Dendritic cell treated with granulocyte-macrophage colony-stimulating factor and Interleukin-4, amounts not matched to agents 40 ng/mL and 50 ng/mL, for 4 days (primary cell): ENCODE data around the gene AEBP1.

Experiments
- H3K27ac Mint-ChIP-seq: one replicate; pipeline ENCODE4 v1.8.0; 2022; ENCODE audit warnings: mild to moderate bottlenecking, mixed read lengths
- H3K27me3 Mint-ChIP-seq: one replicate; pipeline ENCODE4 v1.8.0; 2022; ENCODE audit warnings: mild to moderate bottlenecking, mixed read lengths
- H3K36me3 Mint-ChIP-seq: one replicate; pipeline ENCODE4 v1.8.0; 2022; ENCODE audit warnings: low read depth, mixed read lengths
- H3K4me1 Mint-ChIP-seq: one replicate; pipeline ENCODE4 v1.8.0; 2022; ENCODE audit warnings: low read depth, mixed read lengths
- H3K4me3 Mint-ChIP-seq: one replicate; pipeline ENCODE4 v1.8.0; 2022; ENCODE audit warnings: mild to moderate bottlenecking, moderate library complexity, mixed read lengths
- H3K9me3 Mint-ChIP-seq: one replicate; pipeline ENCODE4 v1.8.0; 2022; ENCODE audit warnings: mixed read lengths
- intact Hi-C: fragments of 100-400 bp; cut with micrococcal nuclease; formaldehyde crosslinking; loops from one replicate; pipeline ENCODE4 v1.15.0; 2022

The AEBP1 gene

DNA sequence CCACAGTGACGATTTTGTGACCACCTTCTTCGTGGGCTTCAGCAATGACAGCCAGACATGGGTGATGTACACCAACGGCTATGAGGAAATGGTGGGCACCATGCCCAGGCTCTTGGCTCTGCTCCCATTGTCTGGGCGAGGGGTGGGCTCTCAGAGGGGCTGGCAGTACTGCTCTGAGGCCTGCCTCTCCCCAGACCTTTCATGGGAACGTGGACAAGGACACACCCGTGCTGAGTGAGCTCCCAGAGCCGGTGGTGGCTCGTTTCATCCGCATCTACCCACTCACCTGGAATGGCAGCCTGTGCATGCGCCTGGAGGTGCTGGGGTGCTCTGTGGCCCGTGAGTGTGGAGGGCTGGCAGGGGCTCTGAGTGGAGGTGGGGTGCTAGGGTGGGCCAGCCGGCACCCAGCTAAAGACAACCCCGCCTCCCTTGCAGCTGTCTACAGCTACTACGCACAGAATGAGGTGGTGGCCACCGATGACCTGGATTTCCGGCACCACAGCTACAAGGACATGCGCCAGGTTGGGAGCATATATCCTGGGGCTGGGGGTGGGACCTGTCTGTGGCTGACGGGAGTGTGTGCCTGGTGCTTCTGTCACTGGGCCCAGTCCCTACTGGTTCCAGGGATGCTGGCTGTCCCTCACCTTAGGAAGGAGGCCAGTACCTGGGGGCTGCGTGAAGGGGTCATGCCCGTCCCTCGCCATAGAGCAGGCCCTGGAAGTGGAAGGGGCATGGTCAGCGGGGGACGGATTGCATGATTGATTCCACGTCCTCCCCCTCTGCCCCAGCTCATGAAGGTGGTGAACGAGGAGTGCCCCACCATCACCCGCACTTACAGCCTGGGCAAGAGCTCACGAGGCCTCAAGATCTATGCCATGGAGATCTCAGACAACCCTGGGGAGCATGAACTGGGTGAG lies 6.8 kb downstream of the AEBP1 start:
- H3K36me3 Mint-ChIP-seq = peaks cover 24% of the 10 kb centered on the region
- intact Hi-C loops = no loop called here
- no peak overlapping the region for H3K27ac Mint-ChIP-seq
- no peaks in the 10 kb centered on the region for H3K9me3 Mint-ChIP-seq
- H3K4me1 Mint-ChIP-seq = peaks cover under 1% of the 10 kb centered on the region
- peaks cover 4% of the 10 kb centered on the region for H3K27me3 Mint-ChIP-seq
- no peak overlapping the region for H3K4me3 Mint-ChIP-seq

DNA sequence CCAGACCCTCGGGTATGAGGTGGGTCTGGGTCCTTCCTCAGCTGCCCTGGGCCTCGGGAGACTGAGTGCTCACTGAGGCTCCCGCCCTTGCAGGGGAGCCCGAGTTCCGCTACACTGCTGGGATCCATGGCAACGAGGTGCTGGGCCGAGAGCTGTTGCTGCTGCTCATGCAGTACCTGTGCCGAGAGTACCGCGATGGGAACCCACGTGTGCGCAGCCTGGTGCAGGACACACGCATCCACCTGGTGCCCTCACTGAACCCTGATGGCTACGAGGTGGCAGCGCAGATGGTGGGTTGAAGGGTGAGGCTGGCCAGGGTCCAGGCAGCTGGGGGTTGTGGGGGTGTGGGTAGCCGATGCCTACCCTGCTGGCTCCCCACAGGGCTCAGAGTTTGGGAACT lies 7.6 kb downstream of the AEBP1 start:
- H3K27ac Mint-ChIP-seq = no peak overlapping the region
- no peak overlapping the region for H3K4me3 Mint-ChIP-seq
- peaks cover 32% of the 10 kb centered on the region for H3K36me3 Mint-ChIP-seq
- H3K4me1 Mint-ChIP-seq = no peaks in the 10 kb centered on the region
- no peaks in the 10 kb centered on the region for H3K27me3 Mint-ChIP-seq
- no peaks in the 10 kb centered on the region for H3K9me3 Mint-ChIP-seq
- intact Hi-C loops = no loop called here

DNA sequence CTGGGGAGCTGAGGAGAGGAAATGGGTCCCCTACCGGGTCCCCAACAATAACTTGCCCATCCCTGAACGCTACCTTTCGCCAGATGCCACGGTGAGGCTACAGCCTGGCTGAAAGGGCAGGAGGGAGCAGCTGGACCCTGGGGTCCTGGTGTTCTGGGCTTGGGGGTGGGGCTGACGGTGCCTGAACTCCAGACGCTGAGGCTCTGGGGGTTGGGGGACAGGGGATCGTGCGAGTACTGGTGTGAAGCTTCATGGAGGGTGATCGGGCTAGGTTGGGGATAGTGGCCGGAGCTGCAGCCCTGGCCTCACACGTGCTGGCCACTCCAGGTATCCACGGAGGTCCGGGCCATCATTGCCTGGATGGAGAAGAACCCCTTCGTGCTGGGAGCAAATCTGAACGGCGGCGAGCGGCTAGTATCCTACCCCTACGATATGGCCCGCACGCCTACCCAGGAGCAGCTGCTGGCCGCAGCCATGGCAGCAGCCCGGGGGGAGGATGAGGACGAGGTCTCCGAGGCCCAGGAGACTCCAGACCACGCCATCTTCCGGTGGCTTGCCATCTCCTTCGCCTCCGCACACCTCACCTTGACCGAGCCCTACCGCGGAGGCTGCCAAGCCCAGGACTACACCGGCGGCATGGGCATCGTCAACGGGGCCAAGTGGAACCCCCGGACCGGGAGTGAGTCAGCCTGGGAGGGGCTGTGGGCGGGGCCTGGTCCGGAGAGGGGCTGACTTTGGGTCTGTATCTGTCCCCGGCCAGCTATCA lies 8.3 kb downstream of the AEBP1 start:
- H3K4me3 Mint-ChIP-seq = no peak overlapping the region
- no peaks in the 10 kb centered on the region for H3K9me3 Mint-ChIP-seq
- no peaks in the 10 kb centered on the region for H3K27me3 Mint-ChIP-seq
- H3K27ac Mint-ChIP-seq = no peak overlapping the region
- peaks cover 38% of the 10 kb centered on the region for H3K36me3 Mint-ChIP-seq
- H3K4me1 Mint-ChIP-seq = no peaks in the 10 kb centered on the region
- intact Hi-C loops = no loop called here

DNA sequence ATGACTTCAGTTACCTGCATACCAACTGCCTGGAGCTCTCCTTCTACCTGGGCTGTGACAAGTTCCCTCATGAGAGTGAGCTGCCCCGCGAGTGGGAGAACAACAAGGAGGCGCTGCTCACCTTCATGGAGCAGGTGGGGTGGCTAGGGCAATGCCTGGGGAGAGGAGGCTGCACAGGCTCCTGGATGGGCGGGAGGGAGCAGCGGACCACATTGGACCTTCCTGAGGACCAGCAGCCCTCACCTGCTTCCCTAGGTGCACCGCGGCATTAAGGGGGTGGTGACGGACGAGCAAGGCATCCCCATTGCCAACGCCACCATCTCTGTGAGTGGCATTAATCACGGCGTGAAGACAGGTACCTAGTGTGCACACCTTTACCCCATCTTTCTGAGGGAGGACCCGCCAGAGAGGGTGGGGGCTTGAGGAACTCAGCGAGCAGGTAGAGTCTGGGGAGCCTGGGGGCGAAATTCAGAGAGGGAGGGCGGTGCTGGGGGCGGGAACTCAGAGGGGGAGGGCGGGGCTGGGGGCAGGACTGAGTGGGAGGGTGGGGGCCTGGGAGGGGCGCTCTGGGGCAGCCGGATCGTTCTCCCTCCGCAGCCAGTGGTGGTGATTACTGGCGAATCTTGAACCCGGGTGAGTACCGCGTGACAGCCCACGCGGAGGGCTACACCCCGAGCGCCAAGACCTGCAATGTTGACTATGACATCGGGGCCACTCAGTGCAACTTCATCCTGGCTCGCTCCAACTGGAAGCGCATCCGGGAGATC lies 9.0 kb downstream of the AEBP1 start:
- H3K9me3 Mint-ChIP-seq = no peaks in the 10 kb centered on the region
- intact Hi-C loops = no loop called here
- no peaks in the 10 kb centered on the region for H3K4me1 Mint-ChIP-seq
- H3K27ac Mint-ChIP-seq = no peak overlapping the region
- H3K4me3 Mint-ChIP-seq = no peak overlapping the region
- H3K36me3 Mint-ChIP-seq = peaks cover 46% of the 10 kb centered on the region
- H3K27me3 Mint-ChIP-seq = no peaks in the 10 kb centered on the region

DNA sequence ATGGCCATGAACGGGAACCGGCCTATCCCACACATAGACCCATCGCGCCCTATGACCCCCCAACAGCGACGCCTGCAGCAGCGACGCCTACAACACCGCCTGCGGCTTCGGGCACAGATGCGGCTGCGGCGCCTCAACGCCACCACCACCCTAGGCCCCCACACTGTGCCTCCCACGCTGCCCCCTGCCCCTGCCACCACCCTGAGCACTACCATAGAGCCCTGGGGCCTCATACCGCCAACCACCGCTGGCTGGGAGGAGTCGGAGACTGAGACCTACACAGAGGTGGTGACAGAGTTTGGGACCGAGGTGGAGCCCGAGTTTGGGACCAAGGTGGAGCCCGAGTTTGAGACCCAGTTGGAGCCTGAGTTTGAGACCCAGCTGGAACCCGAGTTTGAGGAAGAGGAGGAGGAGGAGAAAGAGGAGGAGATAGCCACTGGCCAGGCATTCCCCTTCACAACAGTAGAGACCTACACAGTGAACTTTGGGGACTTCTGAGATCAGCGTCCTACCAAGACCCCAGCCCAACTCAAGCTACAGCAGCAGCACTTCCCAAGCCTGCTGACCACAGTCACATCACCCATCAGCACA lies 9.7 kb downstream of the AEBP1 start:
- Mint-ChIP-seq H3K36me3 (peaks cover 53% of the 10 kb centered on the region), H3K4me3 (no peak overlapping the region), H3K4me1 (no peaks in the 10 kb centered on the region), H3K27me3 (no peaks in the 10 kb centered on the region), H3K27ac (no peak overlapping the region), H3K9me3 (no peaks in the 10 kb centered on the region)
- intact Hi-C loops = no loop called here

DNA sequence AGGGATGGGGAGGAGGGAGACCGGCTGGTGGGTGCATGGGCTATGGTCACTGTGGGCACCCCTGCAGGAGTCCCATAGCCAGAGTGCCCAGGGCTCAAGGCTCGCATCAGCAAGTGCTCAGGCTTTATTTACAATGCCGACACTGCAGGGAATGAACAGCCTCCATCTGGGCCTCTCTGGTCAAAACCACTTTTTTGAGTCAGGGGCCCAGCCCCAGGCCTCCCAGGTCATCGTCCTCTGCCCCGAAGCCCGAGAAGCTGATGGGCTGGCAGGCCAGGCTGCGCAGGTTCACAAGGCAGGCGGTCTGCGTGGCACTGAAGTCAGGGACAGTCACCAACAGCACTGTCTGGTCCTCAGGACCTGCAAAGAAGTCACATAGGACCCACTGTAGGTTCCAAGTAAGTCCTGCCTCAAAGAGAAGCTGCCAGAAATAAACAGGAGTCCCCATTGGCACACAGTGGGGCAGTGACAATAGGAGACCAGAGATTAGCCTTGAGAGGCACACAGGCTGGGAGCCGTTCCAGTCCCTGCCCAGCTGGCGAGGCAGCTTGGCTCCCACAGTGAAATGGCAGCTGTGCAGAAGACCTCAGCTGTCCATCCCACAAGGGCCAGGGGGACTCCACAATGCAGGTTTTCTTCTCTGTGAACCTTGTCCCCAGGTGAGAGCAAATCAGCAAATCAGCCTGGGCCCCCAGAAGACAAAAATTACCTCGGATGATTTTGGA lies 10.6 kb downstream of the AEBP1 start:
- Mint-ChIP-seq H3K36me3 (peaks cover 62% of the 10 kb centered on the region), H3K4me1 (peaks cover 4% of the 10 kb centered on the region), H3K27ac (no peak overlapping the region), H3K9me3 (no peaks in the 10 kb centered on the region), H3K27me3 (no peaks in the 10 kb centered on the region), H3K4me3 (no peak overlapping the region)
- intact Hi-C loops = no loop called here

DNA sequence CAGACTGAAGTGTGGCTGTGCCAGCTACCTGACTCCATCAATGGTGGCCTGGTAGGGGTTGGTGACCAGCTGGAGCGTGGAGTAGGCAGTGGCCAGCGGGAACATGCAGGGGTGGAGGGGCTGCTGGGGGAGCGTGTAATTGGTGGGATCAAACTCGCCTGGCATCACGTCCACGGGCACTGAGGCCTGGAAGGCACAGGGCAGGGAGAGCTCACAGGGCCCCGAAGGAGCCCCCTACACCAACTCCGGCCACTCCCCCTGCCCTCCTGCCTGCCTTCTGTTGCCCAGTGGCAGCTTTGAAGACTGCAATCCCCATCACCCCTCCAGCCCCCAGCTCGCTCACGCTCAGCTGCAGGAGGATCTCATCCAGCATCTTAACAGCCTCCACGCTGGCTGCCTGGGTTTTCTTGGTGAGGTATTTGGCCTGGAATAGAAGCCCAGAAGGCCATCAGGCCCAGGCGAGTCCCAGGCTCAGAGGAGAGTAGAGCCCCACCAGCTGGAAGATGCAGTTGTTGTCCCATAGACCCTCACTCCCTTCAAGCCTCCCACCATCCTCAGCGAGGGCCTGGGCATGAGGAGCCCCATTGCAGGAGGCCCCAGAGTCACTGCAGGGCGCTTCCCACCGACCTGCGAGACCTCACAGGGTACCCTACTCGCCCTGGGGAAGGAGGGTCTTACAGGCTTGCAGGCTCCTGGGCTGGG lies 12.1 kb downstream of the AEBP1 start:
- Mint-ChIP-seq H3K36me3 (peaks cover 76% of the 10 kb centered on the region), H3K4me1 (peaks cover 12% of the 10 kb centered on the region), H3K4me3 (no peak overlapping the region), H3K27me3 (no peaks in the 10 kb centered on the region), H3K9me3 (no peaks in the 10 kb centered on the region), H3K27ac (no peak overlapping the region)
- intact Hi-C loops = no loop called here

DNA sequence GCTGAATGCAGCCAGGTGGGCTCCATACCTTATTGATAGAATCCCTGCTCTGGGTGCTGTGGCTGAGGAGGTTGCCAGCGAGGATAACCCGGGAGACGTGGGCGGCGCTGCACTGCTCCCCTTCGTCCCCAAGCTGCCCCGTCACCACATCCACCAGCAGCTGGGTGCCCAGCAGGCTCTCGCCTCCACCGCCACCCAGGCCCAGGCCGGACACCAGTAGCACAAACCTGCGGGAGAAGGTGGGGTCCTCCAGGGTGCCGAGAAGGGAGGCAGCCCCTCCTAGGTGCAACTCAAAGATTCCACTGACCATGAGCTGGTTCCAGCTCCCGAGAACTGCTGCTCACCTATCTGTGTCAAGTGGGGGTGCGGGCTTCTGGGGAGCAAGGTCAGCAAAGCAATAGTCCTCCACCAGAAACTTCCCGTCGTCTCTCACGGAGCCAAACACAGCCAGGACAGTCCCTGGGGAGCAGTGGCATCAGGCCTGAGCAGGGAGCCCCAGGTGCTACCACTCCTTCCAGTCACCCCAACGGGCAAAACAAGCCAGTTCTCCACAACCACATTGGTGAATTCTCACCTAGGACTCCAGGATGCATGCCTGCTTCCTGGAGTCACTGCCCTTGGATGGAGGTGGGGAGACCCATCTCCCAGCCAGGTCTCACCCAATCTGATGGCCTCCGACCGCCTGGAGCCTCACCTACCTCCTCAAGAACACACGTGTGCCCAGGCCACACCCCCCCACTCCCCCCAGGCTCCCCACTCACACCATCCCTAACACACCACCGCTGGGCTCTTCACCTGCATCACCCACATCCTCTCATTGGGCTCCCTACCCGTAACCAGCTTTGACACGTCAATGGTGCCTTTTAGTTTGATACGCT lies 12.9 kb downstream of the AEBP1 start:
- no peak overlapping the region for H3K4me3 Mint-ChIP-seq
- H3K4me1 Mint-ChIP-seq = peaks cover 14% of the 10 kb centered on the region
- H3K27ac Mint-ChIP-seq = no peak overlapping the region
- intact Hi-C loops = no loop called here
- H3K36me3 Mint-ChIP-seq = peaks cover 78% of the 10 kb centered on the region
- no peaks in the 10 kb centered on the region for H3K9me3 Mint-ChIP-seq
- no peaks in the 10 kb centered on the region for H3K27me3 Mint-ChIP-seq

DNA sequence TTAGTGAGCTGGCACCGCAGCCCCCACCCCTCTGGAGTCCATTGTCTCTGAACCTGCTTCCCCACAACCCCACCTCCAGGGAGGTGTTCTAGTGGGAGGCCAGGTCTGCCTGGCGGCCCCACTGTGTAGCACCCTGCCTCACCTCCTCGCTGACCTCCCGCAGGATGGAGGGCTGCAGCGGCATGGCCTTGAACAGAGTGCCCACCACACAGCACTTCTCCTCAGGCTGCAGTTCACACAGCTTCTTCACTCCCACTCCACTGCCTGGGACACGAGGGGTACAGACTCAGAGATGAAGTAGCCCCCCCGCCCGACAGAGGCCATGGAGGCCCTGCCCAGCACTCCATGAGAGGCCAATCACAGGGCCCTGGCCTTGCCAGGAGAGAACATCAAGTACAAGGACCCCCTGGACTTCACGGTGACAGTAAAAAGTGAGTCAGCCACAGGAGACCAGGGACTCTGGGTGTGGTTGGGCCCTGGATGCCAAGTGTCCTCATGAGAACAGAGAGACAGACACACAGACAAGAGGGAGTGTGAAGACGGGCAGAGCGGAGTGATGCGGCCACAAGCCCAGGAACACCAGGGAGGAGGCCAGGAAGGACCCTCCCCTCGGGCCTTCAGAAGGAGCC lies 13.8 kb downstream of the AEBP1 start:
- H3K4me1 Mint-ChIP-seq = peaks cover 23% of the 10 kb centered on the region
- no peak overlapping the region for H3K27ac Mint-ChIP-seq
- intact Hi-C loops = no loop called here
- H3K36me3 Mint-ChIP-seq = peaks cover 78% of the 10 kb centered on the region
- no peaks in the 10 kb centered on the region for H3K27me3 Mint-ChIP-seq
- H3K4me3 Mint-ChIP-seq = no peak overlapping the region
- no peaks in the 10 kb centered on the region for H3K9me3 Mint-ChIP-seq

DNA sequence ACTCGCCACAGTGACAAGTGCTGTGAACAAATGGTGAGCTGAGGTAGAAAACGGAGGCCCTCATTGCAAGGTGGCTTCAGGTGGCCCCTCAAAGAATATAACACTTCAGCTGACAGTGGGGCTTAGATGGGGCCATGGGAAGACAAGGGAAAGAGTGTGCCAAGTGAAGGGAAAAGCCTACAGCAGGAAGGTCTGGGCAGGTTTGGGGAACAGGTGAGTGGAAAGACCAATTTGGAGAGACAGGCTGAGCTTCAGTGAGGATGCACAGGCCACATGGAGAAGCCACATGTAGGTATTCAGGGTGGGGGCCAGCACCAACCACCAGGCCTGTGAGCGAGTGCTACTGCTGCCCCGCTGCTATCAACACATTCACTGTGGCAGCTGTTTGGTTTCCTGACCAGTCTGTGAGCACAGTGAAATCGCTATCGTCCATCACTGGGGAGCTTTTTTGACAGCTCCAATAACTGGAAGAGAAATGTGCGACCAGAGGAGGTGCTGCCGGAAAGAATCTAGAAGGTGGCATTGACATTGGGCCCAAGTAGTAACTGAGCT lies 15.8 kb downstream of the AEBP1 start:
- Mint-ChIP-seq H3K27ac (no peak overlapping the region), H3K27me3 (peaks cover 3% of the 10 kb centered on the region), H3K36me3 (peaks cover 64% of the 10 kb centered on the region), H3K4me1 (peaks cover 31% of the 10 kb centered on the region), H3K9me3 (no peaks in the 10 kb centered on the region), H3K4me3 (no peak overlapping the region)
- intact Hi-C loops = no loop called here

DNA sequence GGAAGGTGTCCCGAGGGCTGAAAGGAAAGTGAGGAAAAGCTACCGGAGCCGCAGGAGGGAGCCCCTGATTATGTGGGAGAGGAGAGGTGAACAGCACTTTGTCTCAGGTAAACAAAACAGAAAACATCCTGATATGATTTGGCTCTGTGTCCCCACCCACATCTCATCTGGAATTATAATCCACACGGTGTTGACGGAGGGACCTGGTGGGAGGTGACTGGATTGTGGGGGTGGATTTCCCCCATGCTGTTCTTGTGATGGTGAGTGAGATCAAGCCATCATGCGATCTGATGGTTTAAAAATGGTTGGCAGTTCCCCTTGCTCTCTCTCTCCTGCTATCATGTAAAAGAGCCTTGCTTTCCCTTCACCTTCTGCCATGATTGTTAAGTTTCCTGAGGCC lies 16.2 kb downstream of the AEBP1 start:
- Mint-ChIP-seq H3K4me1 (peaks cover 31% of the 10 kb centered on the region), H3K27ac (no peak overlapping the region), H3K9me3 (no peaks in the 10 kb centered on the region), H3K36me3 (peaks cover 60% of the 10 kb centered on the region), H3K4me3 (no peak overlapping the region), H3K27me3 (peaks cover 3% of the 10 kb centered on the region)
- intact Hi-C loops = no loop called here
